DMS53 (cell line): ENCODE results near the gene COMMD6.
A peak's percentile ranks its signal among the peaks of the same experiment; 100 is the strongest.
"Not testable (repeated sequence)": the region's sequence is repeated elsewhere in the genome, so short reads cannot be mapped to it uniquely, and the experiment has no call there.

Experiments
- DNase-seq: peaks from one replicate; lab custom pipeline; 2025; lab: John Stamatoyannopoulos, UW

Gene COMMD6

GRCh38 chr13:75537401-75538365 lies at the start of gene COMMD6:
COMMD6 (minus strand) TSS chr13:75537841; CDS start chr13:75537805, 36 bp downstream.
- DNase-seq, result peak; percentile 85

GRCh38 chr13:75585153-75585552 lies 47.5 kb upstream of the COMMD6 start:
- DNase-seq, result no peak

GRCh38 chr13:75583091-75583490 lies 45.5 kb upstream of the COMMD6 start:
- DNase-seq, result no peak

- no peak for DNase-seq
Observed at GRCh38 chr13:75581874-75582640, 44.4 kb upstream of the COMMD6 start.

GRCh38 chr13:75579529-75579928 lies 41.9 kb upstream of the COMMD6 start:
- no peak for DNase-seq

GRCh38 chr13:75569576-75569975 lies 31.9 kb upstream of the COMMD6 start:
- DNase-seq, result no peak

GRCh38 chr13:75566658-75567057 lies 29.0 kb upstream of the COMMD6 start:
- DNase-seq, result peak; percentile 27

GRCh38 chr13:75558145-75558840 lies 20.7 kb upstream of the COMMD6 start:
- no peak for DNase-seq

- no peak for DNase-seq
Observed at GRCh38 chr13:75556961-75557360, 19.3 kb upstream of the COMMD6 start.

- DNase-seq, result no peak
Observed at GRCh38 chr13:75555836-75556235, 18.2 kb upstream of the COMMD6 start.

GRCh38 chr13:75554981-75555380 lies 17.3 kb upstream of the COMMD6 start:
- DNase-seq, result no peak

GRCh38 chr13:75554464-75554863 lies 16.8 kb upstream of the COMMD6 start:
- no peak for DNase-seq

GRCh38 chr13:75550159-75550567 lies 12.5 kb upstream of the COMMD6 start:
- peak; percentile 47 for DNase-seq

GRCh38 chr13:75549262-75550158 lies 11.9 kb upstream of the COMMD6 start, which contains the start of gene UCHL3:
UCHL3 (plus strand) TSS chr13:75549791; CDS start chr13:75549821, 30 bp downstream.
- peak; percentile 90 for DNase-seq

GRCh38 chr13:75547917-75548316 lies 10.3 kb upstream of the COMMD6 start:
- no peak for DNase-seq

- DNase-seq, result not testable (repeated sequence)
Observed at GRCh38 chr13:75545386-75545785, 7.7 kb upstream of the COMMD6 start.

GRCh38 chr13:75544681-75545330 lies 7.2 kb upstream of the COMMD6 start:
- no peak for DNase-seq

GRCh38 chr13:75541961-75542360 lies 4.3 kb upstream of the COMMD6 start:
- no peak for DNase-seq

- no peak for DNase-seq
Observed at GRCh38 chr13:75541287-75541686, 3.6 kb upstream of the COMMD6 start.

GRCh38 chr13:75533861-75534260 lies 3.8 kb downstream of the COMMD6 start:
- no peak for DNase-seq

GRCh38 chr13:75530549-75530961 lies 7.1 kb downstream of the COMMD6 start:
- DNase-seq, result no peak
